ENCODE results near the gene EDC3.
"Not testable (repeated sequence)": the region's sequence is repeated elsewhere in the genome, so short reads cannot be mapped to it uniquely, and the experiment has no call there.

Gene EDC3

GRCh38 chr15:74730619-74731316, 34.9 kb upstream of the EDC3 start:
- H3K36me3 ChIP-seq (replicated peaks), result no peaks in the 10 kb centered on the region
- DNase-seq, result no peak
- H3K4me3 ChIP-seq (ENCODE audit: low read depth, low read length), result no peak overlapping the region
- in situ Hi-C loops (cut with HindIII; ENCODE audit: low pct_ligation_motif_present, low sequenced_read_pairs), result no loop called here
- TF ChIP-seq CTCF (IDR thresholded peaks at IDR 0.05; ENCODE audit: low read depth, low read length, missing control alignments), result no peak
- H3K27ac ChIP-seq, result no peak overlapping the region
- H3K27me3 ChIP-seq (replicated peaks), result peaks cover 6% of the 10 kb centered on the region

DNA sequence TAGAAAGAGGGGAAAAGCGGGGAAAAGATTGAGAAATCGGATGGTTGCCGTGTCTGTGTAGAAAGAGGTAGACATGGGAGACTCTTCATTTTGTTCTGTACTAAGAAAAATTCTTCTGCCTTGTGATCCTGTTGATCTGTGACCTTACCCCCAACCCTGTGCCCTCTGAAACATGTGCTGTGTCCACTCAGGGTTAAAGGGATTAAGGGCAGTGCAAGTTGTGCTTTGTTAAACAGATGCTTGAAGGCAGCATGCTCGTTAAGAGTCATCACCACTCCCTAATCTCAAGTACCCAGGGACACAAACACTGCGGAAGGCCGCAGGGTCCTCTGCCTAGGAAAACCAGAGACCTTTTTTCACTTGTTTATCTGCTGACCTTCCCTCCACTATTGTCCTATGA, 33.5 kb upstream of the EDC3 start:
- H3K36me3 ChIP-seq (replicated peaks); H3K4me3 ChIP-seq (ENCODE audit: low read depth, low read length); H3K27me3 ChIP-seq (replicated peaks); DNase-seq; H3K27ac ChIP-seq; in situ Hi-C loops (cut with HindIII; ENCODE audit: low pct_ligation_motif_present, low sequenced_read_pairs): not testable (repeated sequence)

GRCh38 chr15:74728699-74729098, 32.9 kb upstream of the EDC3 start:
- H3K27me3 ChIP-seq (replicated peaks); DNase-seq; H3K27ac ChIP-seq; in situ Hi-C loops (cut with HindIII; ENCODE audit: low pct_ligation_motif_present, low sequenced_read_pairs); H3K36me3 ChIP-seq (replicated peaks); H3K4me3 ChIP-seq (ENCODE audit: low read depth, low read length): not testable (repeated sequence)

- no peak overlapping the region for H3K27ac ChIP-seq
- H3K27me3 ChIP-seq (replicated peaks), result peaks cover 6% of the 10 kb centered on the region
- no peaks in the 10 kb centered on the region for H3K36me3 ChIP-seq (replicated peaks)
- TF ChIP-seq CTCF (IDR thresholded peaks at IDR 0.05; ENCODE audit: low read depth, low read length, missing control alignments), result no peak
- no peak overlapping the region for H3K4me3 ChIP-seq (ENCODE audit: low read depth, low read length)
- no peak for DNase-seq
- in situ Hi-C loops (cut with HindIII; ENCODE audit: low pct_ligation_motif_present, low sequenced_read_pairs), result no loop called here
Observed at GRCh38 chr15:74727727-74728126, 31.9 kb upstream of the EDC3 start.

DNA sequence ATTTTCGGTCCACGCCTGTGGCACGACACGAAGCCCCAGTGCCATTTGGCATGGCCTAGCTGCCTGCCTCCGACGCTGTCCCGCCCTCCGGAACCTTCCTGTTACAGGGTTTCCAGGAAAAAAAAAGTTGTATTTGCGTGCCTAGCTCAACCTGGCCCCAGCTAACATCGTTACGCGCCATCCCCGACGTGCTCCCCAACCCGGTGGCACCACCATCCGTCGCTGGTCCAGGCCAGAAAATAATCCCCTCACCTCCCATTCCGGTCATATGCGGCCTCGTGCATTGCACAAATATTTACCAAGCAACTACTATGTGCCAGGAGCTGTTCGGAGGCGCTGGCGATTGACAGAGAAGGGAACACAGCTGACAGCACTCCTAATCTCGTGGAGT, 30.9 kb upstream of the EDC3 start:
- H3K27me3 ChIP-seq (replicated peaks), result peaks cover 6% of the 10 kb centered on the region
- no peak for DNase-seq
- in situ Hi-C loops (cut with HindIII; ENCODE audit: low pct_ligation_motif_present, low sequenced_read_pairs), result no loop called here
- H3K4me3 ChIP-seq (ENCODE audit: low read depth, low read length), result peak overlapping the region; percentile 47
- no peaks in the 10 kb centered on the region for H3K36me3 ChIP-seq (replicated peaks)
- no peak overlapping the region for H3K27ac ChIP-seq
- TF ChIP-seq CTCF (IDR thresholded peaks at IDR 0.05; ENCODE audit: low read depth, low read length, missing control alignments), result no peak

DNA sequence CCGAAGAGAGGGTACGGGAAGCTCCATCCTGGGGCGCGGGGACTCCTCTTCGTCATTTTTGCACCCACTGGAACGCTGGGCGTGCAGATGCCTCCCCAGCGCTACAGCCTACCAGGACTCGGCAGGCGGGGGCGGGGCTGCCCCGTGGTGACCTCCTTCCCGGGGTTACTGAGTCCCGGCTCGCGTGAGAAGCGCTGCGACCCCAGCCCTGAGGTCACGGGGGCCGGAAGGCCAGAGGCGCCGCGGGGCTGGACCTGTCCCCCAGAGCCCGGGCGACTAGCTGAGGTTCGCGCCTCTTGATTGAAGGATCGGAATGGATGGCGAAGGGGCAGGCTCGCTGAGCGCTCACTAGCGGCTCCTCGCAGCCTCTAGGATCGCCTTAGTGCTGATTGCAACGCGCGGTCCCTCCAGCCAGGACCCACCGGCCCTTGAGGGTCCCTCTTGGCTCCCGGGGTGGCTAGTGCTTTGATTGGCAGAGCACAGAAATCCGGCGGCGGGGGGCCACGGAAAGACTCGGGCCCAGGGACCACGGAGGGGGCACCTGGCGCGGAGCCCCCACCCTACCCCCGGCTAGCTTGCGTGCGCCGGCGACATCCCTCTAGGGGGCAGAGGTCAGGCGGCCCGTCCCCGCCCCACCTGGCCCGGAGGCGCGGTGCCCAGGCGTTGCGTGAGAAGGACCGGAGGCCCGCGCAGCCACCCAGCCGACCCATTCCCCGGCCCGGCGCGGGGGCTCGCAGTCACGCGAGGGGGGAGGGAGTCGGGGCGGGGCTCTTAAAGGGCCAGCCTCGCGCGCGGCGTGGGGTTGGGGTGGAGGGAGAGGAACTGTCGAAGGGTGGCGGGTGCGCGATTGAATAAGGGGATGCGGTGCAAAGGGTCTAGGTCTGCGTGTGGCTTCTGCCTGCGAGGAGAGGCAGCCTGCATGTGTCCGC, 30.3 kb upstream of the EDC3 start:
- in situ Hi-C loops (cut with HindIII; ENCODE audit: low pct_ligation_motif_present, low sequenced_read_pairs), result no loop called here
- Histone ChIP-seq H3K27ac (no peak overlapping the region), H3K4me3 (ENCODE audit: low read depth, low read length) (peak overlapping the region; percentile 47), H3K36me3 (replicated peaks) (no peaks in the 10 kb centered on the region), H3K27me3 (replicated peaks) (peaks cover 6% of the 10 kb centered on the region)
- DNase-seq, result no peak
- peak; percentile 4 for TF ChIP-seq CTCF (IDR thresholded peaks at IDR 0.05; ENCODE audit: low read depth, low read length, missing control alignments)
